ENCODE results near the gene NOS1AP. TPM values are rescaled to one million over a fixed set of nuclear protein-coding genes. Genes with fewer than 3 reads are reported as not detected.

Gene NOS1AP
- total RNA-seq, 5 donors from 2014 or later (not counting 1 experiment from before 2014, with no cell fraction given) = 0.07 to 0.16 (median 0.09) TPM; not detected in 2

GRCh38 chr1:162327144-162327787 is 257.8 kb downstream of the NOS1AP start:
- Mint-ChIP-seq H3K27ac (no peak overlapping the region), H3K4me3 (no peak overlapping the region), H3K36me3 (no peaks in the 10 kb centered on the region), H3K4me1 (no peaks in the 10 kb centered on the region), H3K9me3 (no peaks in the 10 kb centered on the region), H3K27me3 (peaks cover 1 to 9% of the 10 kb centered on the region in 2 donors)
- H3K27me3 ChIP-seq (replicated peaks in 1 of 2; ENCODE audit: control insufficient read depth in 2 of 2, extremely low read depth in 1 of 2, insufficient read depth in 2 of 2, low read length in 1 of 2) = no peaks in the 10 kb centered on the region
- H3K36me3 ChIP-seq (ENCODE audit: control insufficient read depth in 2 of 2, extremely low read depth in 1 of 2, insufficient read depth in 1 of 2, low read length in 1 of 2) = no peaks in the 10 kb centered on the region
- DNase-seq (no peak), ATAC-seq (replicated peaks in 1 of 4) (no peak)
- ChIA-PET POLR2A (no interaction called here), CTCF (no interaction called here)
- H3K9me3 ChIP-seq = no peaks in the 10 kb centered on the region
- no peak overlapping the region for H3K27ac ChIP-seq (ENCODE audit: low read length)
- H3K4me3 ChIP-seq (ENCODE audit: control insufficient read depth in 1 of 2, extremely low read depth in 1 of 2, low read length in 1 of 2) = no peak overlapping the region
- WGBS (ENCODE audit: insufficient coverage) = no CpG with 5 or more reads among the region's 2 CpGs
- H3K4me1 ChIP-seq (ENCODE audit: control insufficient read depth in 1 of 2, extremely low read depth in 1 of 2, insufficient read depth in 2 of 2, low read length in 2 of 2) = no peaks in the 10 kb centered on the region

GRCh38 chr1:162327788-162328165 is 258.3 kb downstream of the NOS1AP start:
- H3K27ac ChIP-seq (ENCODE audit: low read length) = no peak overlapping the region
- POLR2A ChIA-PET = no interaction called here
- no peak for DNase-seq
- Mint-ChIP-seq H3K9me3 (no peaks in the 10 kb centered on the region), H3K4me1 (no peaks in the 10 kb centered on the region), H3K36me3 (no peaks in the 10 kb centered on the region), H3K27ac (no peak overlapping the region), H3K27me3 (peaks cover 0 to 10% of the 10 kb centered on the region in 2 donors), H3K4me3 (no peak overlapping the region)
- no CpG with 5 or more reads among the region's 1 CpG for WGBS (ENCODE audit: insufficient coverage)
- H3K36me3 ChIP-seq (ENCODE audit: control insufficient read depth in 2 of 2, extremely low read depth in 1 of 2, insufficient read depth in 1 of 2, low read length in 1 of 2) = no peaks in the 10 kb centered on the region
- H3K27me3 ChIP-seq (replicated peaks in 1 of 2; ENCODE audit: control insufficient read depth in 2 of 2, extremely low read depth in 1 of 2, insufficient read depth in 2 of 2, low read length in 1 of 2) = no peaks in the 10 kb centered on the region
- ATAC-seq (replicated peaks in 1 of 4) = no peak
- CTCF ChIA-PET = no interaction called here
- H3K4me3 ChIP-seq (ENCODE audit: control insufficient read depth in 1 of 2, extremely low read depth in 1 of 2, low read length in 1 of 2) = no peak overlapping the region
- no peaks in the 10 kb centered on the region for H3K4me1 ChIP-seq (ENCODE audit: control insufficient read depth in 1 of 2, extremely low read depth in 1 of 2, insufficient read depth in 2 of 2, low read length in 2 of 2)
- no peaks in the 10 kb centered on the region for H3K9me3 ChIP-seq

GRCh38 chr1:162328512-162328911 is 259.0 kb downstream of the NOS1AP start:
- no peaks in the 10 kb centered on the region for H3K9me3 Mint-ChIP-seq

GRCh38 chr1:162329826-162330225 is 260.3 kb downstream of the NOS1AP start:
- no CpG with 5 or more reads among the region's 3 CpGs for WGBS (ENCODE audit: insufficient coverage)
- H3K36me3 ChIP-seq (ENCODE audit: control insufficient read depth in 2 of 2, extremely low read depth in 1 of 2, insufficient read depth in 1 of 2, low read length in 1 of 2) = no peaks in the 10 kb centered on the region
- H3K36me3 Mint-ChIP-seq = no peaks in the 10 kb centered on the region
- ChIA-PET CTCF (no interaction called here), POLR2A (no interaction called here)
- ATAC-seq (replicated peaks in 1 of 4) (no peak), DNase-seq (no peak)
- H3K27ac ChIP-seq (ENCODE audit: low read length) = no peak overlapping the region
- H3K9me3 Mint-ChIP-seq = no peaks in the 10 kb centered on the region
- no peaks in the 10 kb centered on the region for H3K9me3 ChIP-seq
- H3K4me3 Mint-ChIP-seq = no peak overlapping the region
- H3K27me3 ChIP-seq (replicated peaks in 1 of 2; ENCODE audit: control insufficient read depth in 2 of 2, extremely low read depth in 1 of 2, insufficient read depth in 2 of 2, low read length in 1 of 2) = no peaks in the 10 kb centered on the region
- no peaks in the 10 kb centered on the region for H3K4me1 ChIP-seq (ENCODE audit: control insufficient read depth in 1 of 2, extremely low read depth in 1 of 2, insufficient read depth in 2 of 2, low read length in 2 of 2)
- no peaks in the 10 kb centered on the region for H3K4me1 Mint-ChIP-seq
- H3K27ac Mint-ChIP-seq = no peak overlapping the region
- peaks cover 2 to 15% of the 10 kb centered on the region in 2 donors for H3K27me3 Mint-ChIP-seq
- H3K4me3 ChIP-seq (ENCODE audit: control insufficient read depth in 1 of 2, extremely low read depth in 1 of 2, low read length in 1 of 2) = no peak overlapping the region

More at GRCh38 chr1:162328512-162328911, 259.0 kb downstream of the NOS1AP start:
- DNase-seq (no peak), ATAC-seq (replicated peaks in 1 of 4) (no peak)
- no peaks in the 10 kb centered on the region for H3K9me3 ChIP-seq
- H3K4me3 ChIP-seq (ENCODE audit: control insufficient read depth in 1 of 2, extremely low read depth in 1 of 2, low read length in 1 of 2) = no peak overlapping the region
- Mint-ChIP-seq H3K27me3 (peaks cover 0 to 12% of the 10 kb centered on the region in 2 donors), H3K36me3 (no peaks in the 10 kb centered on the region), H3K27ac (no peak overlapping the region), H3K4me3 (no peak overlapping the region), H3K4me1 (no peaks in the 10 kb centered on the region)
- ChIA-PET CTCF (no interaction called here), POLR2A (no interaction called here)
- no peaks in the 10 kb centered on the region for H3K36me3 ChIP-seq (ENCODE audit: control insufficient read depth in 2 of 2, extremely low read depth in 1 of 2, insufficient read depth in 1 of 2, low read length in 1 of 2)
- H3K27me3 ChIP-seq (replicated peaks in 1 of 2; ENCODE audit: control insufficient read depth in 2 of 2, extremely low read depth in 1 of 2, insufficient read depth in 2 of 2, low read length in 1 of 2) = no peaks in the 10 kb centered on the region
- H3K27ac ChIP-seq (ENCODE audit: low read length) = no peak overlapping the region
- no peaks in the 10 kb centered on the region for H3K4me1 ChIP-seq (ENCODE audit: control insufficient read depth in 1 of 2, extremely low read depth in 1 of 2, insufficient read depth in 2 of 2, low read length in 2 of 2)

- Histone ChIP-seq H3K4me1 (ENCODE audit: control insufficient read depth in 1 of 2, extremely low read depth in 1 of 2, insufficient read depth in 2 of 2, low read length in 2 of 2) (no peaks in the 10 kb centered on the region), H3K4me3 (ENCODE audit: control insufficient read depth in 1 of 2, extremely low read depth in 1 of 2, low read length in 1 of 2) (no peak overlapping the region), H3K27me3 (replicated peaks in 1 of 2; ENCODE audit: control insufficient read depth in 2 of 2, extremely low read depth in 1 of 2, insufficient read depth in 2 of 2, low read length in 1 of 2) (no peaks in the 10 kb centered on the region), H3K36me3 (ENCODE audit: control insufficient read depth in 2 of 2, extremely low read depth in 1 of 2, insufficient read depth in 1 of 2, low read length in 1 of 2) (no peaks in the 10 kb centered on the region), H3K27ac (ENCODE audit: low read length) (no peak overlapping the region), H3K9me3 (no peaks in the 10 kb centered on the region)
- DNase-seq = no peak
- peaks cover 11 to 25% of the 10 kb centered on the region in 2 donors for H3K27me3 Mint-ChIP-seq
- no peaks in the 10 kb centered on the region for H3K36me3 Mint-ChIP-seq
- ChIA-PET CTCF (no interaction called here), POLR2A (no interaction called here)
- H3K4me3 Mint-ChIP-seq = no peak overlapping the region
- no peak overlapping the region for H3K27ac Mint-ChIP-seq
- no peak for ATAC-seq (replicated peaks in 1 of 4)
- no peaks in the 10 kb centered on the region for H3K4me1 Mint-ChIP-seq
- no peaks in the 10 kb centered on the region for H3K9me3 Mint-ChIP-seq
These were observed 264.5 kb downstream of the NOS1AP start for GRCh38 chr1:162333991-162334390.

GRCh38 chr1:162335126-162335525 is 265.6 kb downstream of the NOS1AP start:
- H3K9me3 ChIP-seq = no peaks in the 10 kb centered on the region
- H3K4me3 ChIP-seq (ENCODE audit: control insufficient read depth in 1 of 2, extremely low read depth in 1 of 2, low read length in 1 of 2) = no peak overlapping the region
- peaks cover 16 to 29% of the 10 kb centered on the region in 2 donors for H3K27me3 Mint-ChIP-seq
- H3K27ac ChIP-seq (ENCODE audit: low read length) = no peak overlapping the region
- no peak overlapping the region for H3K27ac Mint-ChIP-seq
- H3K36me3 Mint-ChIP-seq = no peaks in the 10 kb centered on the region
- H3K9me3 Mint-ChIP-seq = no peaks in the 10 kb centered on the region
- WGBS (ENCODE audit: insufficient coverage) = 100% methylated on average over 2 of the region's 5 CpGs
- no peak overlapping the region for H3K4me3 Mint-ChIP-seq
- CTCF ChIA-PET = no interaction called here
- no peaks in the 10 kb centered on the region for H3K4me1 ChIP-seq (ENCODE audit: control insufficient read depth in 1 of 2, extremely low read depth in 1 of 2, insufficient read depth in 2 of 2, low read length in 2 of 2)
- no peaks in the 10 kb centered on the region for H3K36me3 ChIP-seq (ENCODE audit: control insufficient read depth in 2 of 2, extremely low read depth in 1 of 2, insufficient read depth in 1 of 2, low read length in 1 of 2)
- H3K4me1 Mint-ChIP-seq = no peaks in the 10 kb centered on the region
- POLR2A ChIA-PET = no interaction called here
- no peak for ATAC-seq (replicated peaks in 1 of 4)
- H3K27me3 ChIP-seq (replicated peaks in 1 of 2; ENCODE audit: control insufficient read depth in 2 of 2, extremely low read depth in 1 of 2, insufficient read depth in 2 of 2, low read length in 1 of 2) = no peaks in the 10 kb centered on the region
- DNase-seq = no peak

All from T-cell (primary cell).